ENCODE data around the gene ATXN2L. TPM values are rescaled to one million over a fixed set of nuclear protein-coding genes. Genes with fewer than 3 reads are reported as not detected.

The ATXN2L gene
- total and polyA plus RNA-seq, 2 donors (not counting 1 experiment from before 2014, with no cell fraction given), result 16.4 to 52.8 TPM

DNA sequence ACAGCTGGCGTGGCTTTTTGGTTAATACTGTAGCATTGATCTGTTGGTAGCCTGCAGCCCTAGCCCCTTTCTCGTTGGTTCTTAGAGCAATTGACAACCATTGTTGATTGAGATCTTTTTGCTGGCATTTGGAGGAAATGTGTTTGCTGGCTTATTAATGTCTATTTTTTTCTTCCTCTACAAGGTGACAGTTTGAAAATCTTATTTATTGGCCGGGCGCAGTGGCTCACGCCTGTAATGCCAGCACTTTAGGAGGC is 1.8 kb downstream of the ATXN2L start:
- TF ChIP-seq, protein P1, sequence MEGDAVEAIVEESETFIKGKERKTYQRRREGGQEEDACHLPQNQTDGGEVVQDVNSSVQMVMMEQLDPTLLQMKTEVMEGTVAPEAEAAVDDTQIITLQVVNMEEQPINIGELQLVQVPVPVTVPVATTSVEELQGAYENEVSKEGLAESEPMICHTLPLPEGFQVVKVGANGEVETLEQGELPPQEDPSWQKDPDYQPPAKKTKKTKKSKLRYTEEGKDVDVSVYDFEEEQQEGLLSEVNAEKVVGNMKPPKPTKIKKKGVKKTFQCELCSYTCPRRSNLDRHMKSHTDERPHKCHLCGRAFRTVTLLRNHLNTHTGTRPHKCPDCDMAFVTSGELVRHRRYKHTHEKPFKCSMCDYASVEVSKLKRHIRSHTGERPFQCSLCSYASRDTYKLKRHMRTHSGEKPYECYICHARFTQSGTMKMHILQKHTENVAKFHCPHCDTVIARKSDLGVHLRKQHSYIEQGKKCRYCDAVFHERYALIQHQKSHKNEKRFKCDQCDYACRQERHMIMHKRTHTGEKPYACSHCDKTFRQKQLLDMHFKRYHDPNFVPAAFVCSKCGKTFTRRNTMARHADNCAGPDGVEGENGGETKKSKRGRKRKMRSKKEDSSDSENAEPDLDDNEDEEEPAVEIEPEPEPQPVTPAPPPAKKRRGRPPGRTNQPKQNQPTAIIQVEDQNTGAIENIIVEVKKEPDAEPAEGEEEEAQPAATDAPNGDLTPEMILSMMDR (conservative IDR thresholded peaks at IDR 0.05 in 1 of 2, IDR thresholded peaks at IDR 0.05 in 1 of 2; ENCODE audit: low read depth in 1 of 2, low read length in 2 of 2), result no peak
- TF ChIP-seq EZH2 (IDR thresholded peaks at IDR 0.05; ENCODE audit: low read length, missing control alignments), result no peak
- H4K20me1 ChIP-seq (ENCODE audit: control insufficient read depth, extremely low read depth, insufficient read depth, low read length), result no peaks in the 10 kb centered on the region
- H2AFZ ChIP-seq (ENCODE audit: low read length), result peak overlapping the region; percentile 31

DNA sequence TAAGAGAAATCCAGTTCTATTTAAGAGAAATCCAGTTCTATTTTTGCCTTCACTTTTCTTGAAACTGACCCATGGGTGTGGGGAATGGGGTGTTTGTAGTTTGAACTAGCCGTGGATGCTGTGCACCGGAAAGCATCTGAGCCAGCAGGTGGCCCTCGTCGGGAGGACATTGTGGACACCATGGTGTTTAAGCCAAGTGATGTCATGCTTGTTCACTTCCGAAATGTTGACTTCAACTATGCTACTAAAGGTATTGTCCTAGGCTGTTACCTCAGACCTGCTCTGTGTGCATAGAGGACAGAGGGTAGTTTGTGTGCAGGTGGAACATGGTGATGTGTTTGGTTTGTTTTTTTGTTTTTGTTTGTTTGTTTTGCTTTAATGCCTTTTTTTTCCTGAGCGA is 3.3 kb downstream of the ATXN2L start:
- H3K9ac ChIP-seq (ENCODE audit: insufficient read depth, low read length), result no peak overlapping the region
- peak overlapping the region; percentile 63 for H3K4me2 ChIP-seq (ENCODE audit: extremely low read depth, insufficient read depth, low read length)
- no peak for TF ChIP-seq EZH2 (IDR thresholded peaks at IDR 0.05; ENCODE audit: low read length, missing control alignments)
- TF ChIP-seq, protein P1 (conservative IDR thresholded peaks at IDR 0.05 in 1 of 2, IDR thresholded peaks at IDR 0.05 in 1 of 2; ENCODE audit: low read depth in 1 of 2, low read length in 2 of 2), result peak in 1 of 2 donors; percentile 16
- no peak overlapping the region for H3K27ac ChIP-seq (ENCODE audit: insufficient read depth, low read length)
- peaks cover 32% of the 10 kb centered on the region for H3K36me3 ChIP-seq (ENCODE audit: control insufficient read depth, insufficient read depth, low read length)
- no peaks in the 10 kb centered on the region for H3K9me3 ChIP-seq (ENCODE audit: control insufficient read depth, insufficient read depth, low read depth, low read length)
- H3K4me1 ChIP-seq (ENCODE audit: control insufficient read depth, extremely low read depth, insufficient read depth, low read length), result peaks cover 5% of the 10 kb centered on the region
- H4K20me1 ChIP-seq (ENCODE audit: control insufficient read depth, extremely low read depth, insufficient read depth, low read length), result no peaks in the 10 kb centered on the region
- peaks cover 54% of the 10 kb centered on the region for H3K79me2 ChIP-seq (ENCODE audit: control insufficient read depth, insufficient read depth, low read length)
- H2AFZ ChIP-seq (ENCODE audit: low read length), result no peak overlapping the region
- H3K4me3 ChIP-seq (replicated peaks in 1 of 4; ENCODE audit: control extremely low read depth in 1 of 4, insufficient read depth in 1 of 4, low read depth in 3 of 4, low read length in 4 of 4), result peak overlapping the region in 3 of 4 experiments; percentile 27 to 100 (median 74)
- no peaks in the 10 kb centered on the region for H3K27me3 ChIP-seq (ENCODE audit: control insufficient read depth, insufficient read depth, low read length)
- peak in 1 of 2 donors; percentile 12 for DNase-seq (ENCODE audit: low read depth in 2 of 2)

More for the DNA sequence above, 1.8 kb downstream of the ATXN2L start:
- H3K36me3 ChIP-seq (ENCODE audit: control insufficient read depth, insufficient read depth, low read length), result peaks cover 23% of the 10 kb centered on the region
- peaks cover 5% of the 10 kb centered on the region for H3K4me1 ChIP-seq (ENCODE audit: control insufficient read depth, extremely low read depth, insufficient read depth, low read length)
- peak overlapping the region; percentile 85 for H3K4me2 ChIP-seq (ENCODE audit: extremely low read depth, insufficient read depth, low read length)
- H3K27ac ChIP-seq (ENCODE audit: insufficient read depth, low read length), result peak overlapping the region; percentile 89
- no peaks in the 10 kb centered on the region for H3K9me3 ChIP-seq (ENCODE audit: control insufficient read depth, insufficient read depth, low read depth, low read length)
- peaks cover 49% of the 10 kb centered on the region for H3K79me2 ChIP-seq (ENCODE audit: control insufficient read depth, insufficient read depth, low read length)
- H3K9ac ChIP-seq (ENCODE audit: insufficient read depth, low read length), result peak overlapping the region; percentile 91
- H3K4me3 ChIP-seq (replicated peaks in 1 of 4; ENCODE audit: control extremely low read depth in 1 of 4, insufficient read depth in 1 of 4, low read depth in 3 of 4, low read length in 4 of 4), result peak overlapping the region; percentile 74 to 100 (median 97)
- DNase-seq (ENCODE audit: low read depth in 2 of 2), result no peak
- no peaks in the 10 kb centered on the region for H3K27me3 ChIP-seq (ENCODE audit: control insufficient read depth, insufficient read depth, low read length)

DNA sequence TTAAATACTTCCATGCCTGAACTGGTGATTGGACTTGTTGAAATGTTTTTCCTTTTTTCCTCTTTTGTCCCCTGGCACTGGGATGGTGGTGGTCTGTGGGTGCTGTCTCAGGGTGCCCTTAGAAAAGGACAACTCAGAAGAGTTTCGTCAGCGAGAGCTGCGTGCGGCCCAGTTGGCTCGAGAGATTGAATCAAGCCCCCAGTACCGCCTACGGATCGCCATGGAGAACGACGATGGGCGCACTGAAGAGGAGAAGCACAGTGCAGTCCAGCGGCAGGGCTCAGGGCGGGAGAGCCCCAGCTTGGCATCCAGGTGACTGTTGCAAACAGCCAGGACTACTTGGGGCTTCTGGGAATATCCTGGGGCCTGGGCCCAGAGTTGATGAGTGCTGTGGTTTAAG is 6.9 kb downstream of the ATXN2L start:
- Histone ChIP-seq H3K27ac (ENCODE audit: insufficient read depth, low read length) (no peak overlapping the region), H3K27me3 (ENCODE audit: control insufficient read depth, insufficient read depth, low read length) (no peaks in the 10 kb centered on the region), H3K9ac (ENCODE audit: insufficient read depth, low read length) (no peak overlapping the region), H3K79me2 (ENCODE audit: control insufficient read depth, insufficient read depth, low read length) (peaks cover 43% of the 10 kb centered on the region), H3K4me2 (ENCODE audit: extremely low read depth, insufficient read depth, low read length) (no peak overlapping the region), H3K9me3 (ENCODE audit: control insufficient read depth, insufficient read depth, low read depth, low read length) (no peaks in the 10 kb centered on the region), H3K36me3 (ENCODE audit: control insufficient read depth, insufficient read depth, low read length) (peaks cover 59% of the 10 kb centered on the region), H3K4me1 (ENCODE audit: control insufficient read depth, extremely low read depth, insufficient read depth, low read length) (peaks cover 3% of the 10 kb centered on the region), H4K20me1 (ENCODE audit: control insufficient read depth, extremely low read depth, insufficient read depth, low read length) (no peaks in the 10 kb centered on the region), H3K4me3 (replicated peaks in 1 of 4; ENCODE audit: control extremely low read depth in 1 of 4, insufficient read depth in 1 of 4, low read depth in 3 of 4, low read length in 4 of 4) (no peak overlapping the region), H2AFZ (ENCODE audit: low read length) (no peak overlapping the region)
- DNase-seq (ENCODE audit: low read depth in 2 of 2), result no peak
- TF ChIP-seq, protein P1 (conservative IDR thresholded peaks at IDR 0.05 in 1 of 2, IDR thresholded peaks at IDR 0.05 in 1 of 2; ENCODE audit: low read depth in 1 of 2, low read length in 2 of 2), result no peak
- TF ChIP-seq EZH2 (IDR thresholded peaks at IDR 0.05; ENCODE audit: low read length, missing control alignments), result no peak
